NCI-H2196 treated with DMSO at 0.1 percent for 48 hours (cell line): ENCODE data around the gene NCEH1.

Experiments
- DNase-seq: peaks from one replicate; lab custom pipeline; 2025; ENCODE audit not compliant: unreplicated experiment; lab: John Stamatoyannopoulos, UW

NCEH1 gene

GRCh38 chr3:172586436-172586835, 124.4 kb downstream of the NCEH1 start:
- DNase-seq: no peak

- no peak for DNase-seq
Measured at GRCh38 chr3:172585954-172586353, 124.9 kb downstream of the NCEH1 start.

GRCh38 chr3:172582712-172583111, 128.2 kb downstream of the NCEH1 start:
- no peak for DNase-seq

- no peak for DNase-seq
Measured at GRCh38 chr3:172581757-172582166, 129.1 kb downstream of the NCEH1 start.

GRCh38 chr3:172580680-172581401, 130.0 kb downstream of the NCEH1 start:
- DNase-seq: no peak
